PC-9 (cell line): Measurements from ENCODE around the gene SLC16A9.

Source experiments
- EZH2 ChIP-seq: fragments of 200-600 bp; sonication (generic); IDR thresholded peaks from 2 replicates; pipeline ENCODE4 v1.8.0; 2017; ENCODE audit warnings: antibody characterized with exemption, low read depth
- TF ChIP-seq, protein P1 (sequence below): fragments of 200-600 bp; sonication (generic); conservative IDR thresholded peaks from 2 replicates; pipeline ENCODE4 v1.6.1; 2017; ENCODE audit warnings: mixed run types, antibody characterized with exemption, mild to moderate bottlenecking, moderate library complexity

DNA sequence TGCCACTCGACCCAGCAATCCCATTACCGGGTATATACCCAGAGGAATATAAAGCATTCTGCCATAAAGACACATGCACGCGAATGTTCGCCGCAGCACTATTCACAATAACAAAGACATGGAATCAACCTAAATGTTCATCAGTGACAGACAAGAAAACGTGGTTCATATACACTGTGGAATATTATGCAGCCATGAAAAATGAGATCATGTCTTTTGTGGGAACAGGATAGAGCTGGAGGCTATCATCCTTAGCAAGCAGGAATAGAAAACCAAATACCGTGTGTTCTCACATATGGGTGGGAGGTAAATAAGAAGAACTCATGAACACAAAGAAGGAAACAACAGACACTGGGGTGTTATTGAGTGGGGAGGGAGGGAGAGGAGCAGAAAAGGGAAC lies 84.7 kb downstream of the SLC16A9 start:
- TF ChIP-seq, protein P1, sequence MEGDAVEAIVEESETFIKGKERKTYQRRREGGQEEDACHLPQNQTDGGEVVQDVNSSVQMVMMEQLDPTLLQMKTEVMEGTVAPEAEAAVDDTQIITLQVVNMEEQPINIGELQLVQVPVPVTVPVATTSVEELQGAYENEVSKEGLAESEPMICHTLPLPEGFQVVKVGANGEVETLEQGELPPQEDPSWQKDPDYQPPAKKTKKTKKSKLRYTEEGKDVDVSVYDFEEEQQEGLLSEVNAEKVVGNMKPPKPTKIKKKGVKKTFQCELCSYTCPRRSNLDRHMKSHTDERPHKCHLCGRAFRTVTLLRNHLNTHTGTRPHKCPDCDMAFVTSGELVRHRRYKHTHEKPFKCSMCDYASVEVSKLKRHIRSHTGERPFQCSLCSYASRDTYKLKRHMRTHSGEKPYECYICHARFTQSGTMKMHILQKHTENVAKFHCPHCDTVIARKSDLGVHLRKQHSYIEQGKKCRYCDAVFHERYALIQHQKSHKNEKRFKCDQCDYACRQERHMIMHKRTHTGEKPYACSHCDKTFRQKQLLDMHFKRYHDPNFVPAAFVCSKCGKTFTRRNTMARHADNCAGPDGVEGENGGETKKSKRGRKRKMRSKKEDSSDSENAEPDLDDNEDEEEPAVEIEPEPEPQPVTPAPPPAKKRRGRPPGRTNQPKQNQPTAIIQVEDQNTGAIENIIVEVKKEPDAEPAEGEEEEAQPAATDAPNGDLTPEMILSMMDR = no peak
- no peak for TF ChIP-seq EZH2
